ENCODE measurements around the gene GCAT. TPM values are rescaled to one million over a fixed set of nuclear protein-coding genes. Genes with fewer than 3 reads are reported as not detected.
A peak's percentile ranks its signal among the peaks of the same experiment; 100 is the strongest.
"Not testable (repeated sequence)": the region's sequence is repeated elsewhere in the genome, so short reads cannot be mapped to it uniquely, and the experiment has no call there.

GCAT gene
- total and polyA plus RNA-seq, 4 donors, result 9.3 to 31.1 (median 14.5) TPM

- Histone ChIP-seq H3K36me3 (ENCODE audit: control insufficient read depth in 4 of 4, insufficient read depth in 4 of 4, low read length in 4 of 4) (no peaks in the 10 kb centered on the region), H3K9me3 (ENCODE audit: control insufficient read depth in 4 of 4, insufficient read depth in 3 of 4, low read length in 3 of 4) (no peaks in the 10 kb centered on the region), H3K27ac (ENCODE audit: low read depth in 1 of 2, low read length in 1 of 2) (no peak overlapping the region), H3K27me3 (ENCODE audit: control insufficient read depth in 3 of 3, insufficient read depth in 3 of 3, low read length in 2 of 3) (no peaks in the 10 kb centered on the region), H3K4me1 (ENCODE audit: control insufficient read depth in 5 of 5, insufficient read depth in 5 of 5, low read length in 5 of 5) (peaks cover 0 to 5% (median 2%) of the 10 kb centered on the region in 5 donors), H3K9ac (ENCODE audit: insufficient read depth in 1 of 2, low read length in 2 of 2) (no peak overlapping the region), H3K4me3 (no peak overlapping the region)
- 64 to 69% methylated on average over 14 of the region's 14 CpGs for WGBS, 2 donors
- DNase-seq (no peak), ATAC-seq (ENCODE audit: insufficient read depth, low FRiP score) (no peak)
- no peak for TF ChIP-seq CTCF (IDR thresholded peaks at IDR 0.05; ENCODE audit: control extremely low read depth, extremely low read depth)
These were observed 9.7 kb upstream of the GCAT start for GRCh38 chr22:37797874-37798500.

DNA sequence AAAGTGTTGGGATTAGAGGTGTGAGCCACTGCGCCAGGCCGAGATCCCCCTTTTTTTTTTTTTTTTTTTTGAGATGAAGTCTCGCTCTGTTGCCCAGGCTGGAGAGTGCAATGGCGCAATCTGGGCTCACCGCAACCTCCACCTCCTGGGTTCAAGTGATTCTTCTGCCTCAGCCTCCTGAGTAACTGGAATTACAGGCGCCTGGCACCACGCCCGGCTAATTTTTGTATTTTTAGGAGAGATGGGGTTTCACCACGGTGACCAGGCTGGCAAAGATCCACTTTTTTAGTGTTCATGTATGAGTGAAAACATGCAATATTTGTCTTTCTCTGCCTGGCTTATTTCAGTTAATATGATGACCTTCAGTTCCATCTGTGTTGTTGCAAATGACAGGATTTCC lies 7.8 kb upstream of the GCAT start:
- peaks cover 0 to 19% (median 8%) of the 10 kb centered on the region in 5 donors for H3K4me1 ChIP-seq (ENCODE audit: control insufficient read depth in 5 of 5, insufficient read depth in 5 of 5, low read length in 5 of 5)
- not testable (repeated sequence) for H3K4me3 ChIP-seq; H3K9me3 ChIP-seq (ENCODE audit: control insufficient read depth in 4 of 4, insufficient read depth in 3 of 4, low read length in 3 of 4); H3K27me3 ChIP-seq (ENCODE audit: control insufficient read depth in 3 of 3, insufficient read depth in 3 of 3, low read length in 2 of 3); H3K36me3 ChIP-seq (ENCODE audit: control insufficient read depth in 4 of 4, insufficient read depth in 4 of 4, low read length in 4 of 4); H3K9ac ChIP-seq (ENCODE audit: insufficient read depth in 1 of 2, low read length in 2 of 2); DNase-seq; H3K27ac ChIP-seq (ENCODE audit: low read depth in 1 of 2, low read length in 1 of 2); ATAC-seq (ENCODE audit: insufficient read depth, low FRiP score)
- 55 to 83% methylated on average over 9 of the region's 9 CpGs for WGBS, 2 donors

- ATAC-seq (ENCODE audit: insufficient read depth, low FRiP score) (no peak), DNase-seq (peak; percentile 36 to 42 (median 39))
- peak overlapping the region; percentile 52 for H3K4me3 ChIP-seq
- H3K36me3 ChIP-seq (ENCODE audit: control insufficient read depth in 4 of 4, insufficient read depth in 4 of 4, low read length in 4 of 4), result no peaks in the 10 kb centered on the region
- H3K9me3 ChIP-seq (ENCODE audit: control insufficient read depth in 4 of 4, insufficient read depth in 3 of 4, low read length in 3 of 4), result no peaks in the 10 kb centered on the region
- peaks cover 0 to 19% (median 8%) of the 10 kb centered on the region in 5 donors for H3K4me1 ChIP-seq (ENCODE audit: control insufficient read depth in 5 of 5, insufficient read depth in 5 of 5, low read length in 5 of 5)
- H3K27me3 ChIP-seq (ENCODE audit: control insufficient read depth in 3 of 3, insufficient read depth in 3 of 3, low read length in 2 of 3), result no peaks in the 10 kb centered on the region
- H3K9ac ChIP-seq (ENCODE audit: insufficient read depth in 1 of 2, low read length in 2 of 2), result peak overlapping the region in 1 of 2 donors; percentile 19
- WGBS, 2 donors, result 1 to 8% methylated on average over 12 to 13 of the region's 13 CpGs
- H3K27ac ChIP-seq (ENCODE audit: low read depth in 1 of 2, low read length in 1 of 2), result peak overlapping the region in 1 of 2 donors; percentile 75
- no peak for TF ChIP-seq CTCF (IDR thresholded peaks at IDR 0.05; ENCODE audit: control extremely low read depth, extremely low read depth)
These were observed 5.8 kb upstream of the GCAT start for GRCh38 chr22:37801946-37802309.

GRCh38 chr22:37802310-37803194 lies 5.2 kb upstream of the GCAT start:
- H3K9me3 ChIP-seq (ENCODE audit: control insufficient read depth in 4 of 4, insufficient read depth in 3 of 4, low read length in 3 of 4), result no peaks in the 10 kb centered on the region
- DNase-seq, result peak; percentile 85 to 93 (median 88)
- H3K4me1 ChIP-seq (ENCODE audit: control insufficient read depth in 5 of 5, insufficient read depth in 5 of 5, low read length in 5 of 5), result peaks cover 0 to 19% (median 8%) of the 10 kb centered on the region in 5 donors
- H3K9ac ChIP-seq (ENCODE audit: insufficient read depth in 1 of 2, low read length in 2 of 2), result peak overlapping the region in 1 of 2 donors; percentile 19
- no peaks in the 10 kb centered on the region for H3K27me3 ChIP-seq (ENCODE audit: control insufficient read depth in 3 of 3, insufficient read depth in 3 of 3, low read length in 2 of 3)
- ATAC-seq (ENCODE audit: insufficient read depth, low FRiP score), result no peak
- WGBS, 2 donors, result 1 to 2% methylated on average over 44 to 63 of the region's 63 CpGs
- H3K36me3 ChIP-seq (ENCODE audit: control insufficient read depth in 4 of 4, insufficient read depth in 4 of 4, low read length in 4 of 4), result no peaks in the 10 kb centered on the region
- peak overlapping the region; percentile 52 for H3K4me3 ChIP-seq
- TF ChIP-seq CTCF (IDR thresholded peaks at IDR 0.05; ENCODE audit: control extremely low read depth, extremely low read depth), result no peak
- peak overlapping the region in 1 of 2 donors; percentile 75 for H3K27ac ChIP-seq (ENCODE audit: low read depth in 1 of 2, low read length in 1 of 2)
